Nephron (organoid): Measurements from ENCODE around the gene TFRC.

Source experiments
- H3K27ac Mint-ChIP-seq, 3 experiments: 2 replicates each; pipeline ENCODE4 v1.8.0; 2020; ENCODE audit warnings: mixed read lengths in 3 of 3, mild to moderate bottlenecking in 2 of 3, moderate library complexity in 1 of 3
- H3K27me3 Mint-ChIP-seq: 2 replicates; pipeline ENCODE4 v1.8.0; 2021; ENCODE audit warnings: low read depth, mild to moderate bottlenecking, moderate library complexity, mixed read lengths
- H3K36me3 Mint-ChIP-seq: 2 replicates; pipeline ENCODE4 v1.8.0; 2020; ENCODE audit warnings: low read depth, mixed read lengths
- H3K4me1 Mint-ChIP-seq: 2 replicates; pipeline ENCODE4 v1.8.0; 2020; ENCODE audit warnings: mixed read lengths
- H3K4me3 Mint-ChIP-seq, 3 experiments: 2 replicates each; pipeline ENCODE4 v1.8.0; 2020; ENCODE audit warnings: mild to moderate bottlenecking in 3 of 3, mixed read lengths in 3 of 3, moderate library complexity in 2 of 3
- H3K9me3 Mint-ChIP-seq: 2 replicates; pipeline ENCODE4 v1.8.0; 2020; ENCODE audit warnings: mixed read lengths
- TF ChIP-seq, protein P1 (sequence below), 3 experiments: fragments of 200-600 bp; sonication (generic); IDR thresholded peaks; one replicate each; pipeline ENCODE4 v1.5.0; 2021; ENCODE audit warnings: antibody characterized with exemption in 3 of 3; ENCODE audit not compliant: unreplicated experiment in 3 of 3

Gene TFRC

DNA sequence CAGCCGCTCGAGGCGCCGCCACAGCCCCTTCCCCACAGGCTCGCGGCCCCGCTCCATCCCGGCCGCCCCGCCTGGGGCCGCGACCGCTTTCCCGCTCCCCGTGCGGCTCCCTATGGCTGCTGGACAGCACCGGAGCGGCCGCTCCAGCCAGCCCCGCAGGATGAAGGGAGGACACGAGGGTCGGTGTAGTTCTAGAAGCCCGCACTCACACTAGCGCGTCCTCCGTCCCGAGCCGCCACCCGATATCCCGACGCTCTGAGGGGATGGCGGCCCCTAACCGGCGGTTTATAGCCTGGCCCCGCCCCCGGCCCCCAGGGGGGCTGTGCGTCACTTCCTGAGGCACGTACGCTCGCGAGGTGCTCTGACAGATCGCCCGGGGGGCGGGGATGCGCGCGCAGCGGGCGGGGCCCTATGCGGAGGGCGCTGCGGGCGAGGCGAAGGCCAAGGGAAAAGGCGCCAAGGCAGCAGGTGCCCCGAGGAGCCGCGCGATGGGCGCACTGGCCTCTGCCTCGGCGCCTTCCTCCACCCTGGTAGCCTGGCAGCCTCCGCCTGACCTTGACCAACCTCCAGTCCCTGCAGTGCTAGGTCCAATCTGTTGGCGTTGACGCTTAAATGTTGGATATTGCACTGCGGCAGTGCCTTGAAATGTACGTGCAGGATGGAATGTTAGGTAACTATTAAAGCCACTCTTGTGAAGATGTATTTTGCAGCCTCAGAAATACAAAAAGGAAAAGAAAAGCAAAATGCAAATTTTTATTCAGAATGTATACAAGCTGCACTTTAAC is at the start of gene TFRC:
TFRC (minus strand) TSS at position 257 of the 785 bp plus-strand sequence. CDS start 4,991 bp downstream, outside the sequence.
- no peaks in the 10 kb centered on the region for H3K9me3 Mint-ChIP-seq
- peak within 1 kb of the TSS; percentile 67 to 95 (median 93) for H3K27ac Mint-ChIP-seq
- no peaks in the 10 kb centered on the region for H3K27me3 Mint-ChIP-seq
- TF ChIP-seq, protein P1, sequence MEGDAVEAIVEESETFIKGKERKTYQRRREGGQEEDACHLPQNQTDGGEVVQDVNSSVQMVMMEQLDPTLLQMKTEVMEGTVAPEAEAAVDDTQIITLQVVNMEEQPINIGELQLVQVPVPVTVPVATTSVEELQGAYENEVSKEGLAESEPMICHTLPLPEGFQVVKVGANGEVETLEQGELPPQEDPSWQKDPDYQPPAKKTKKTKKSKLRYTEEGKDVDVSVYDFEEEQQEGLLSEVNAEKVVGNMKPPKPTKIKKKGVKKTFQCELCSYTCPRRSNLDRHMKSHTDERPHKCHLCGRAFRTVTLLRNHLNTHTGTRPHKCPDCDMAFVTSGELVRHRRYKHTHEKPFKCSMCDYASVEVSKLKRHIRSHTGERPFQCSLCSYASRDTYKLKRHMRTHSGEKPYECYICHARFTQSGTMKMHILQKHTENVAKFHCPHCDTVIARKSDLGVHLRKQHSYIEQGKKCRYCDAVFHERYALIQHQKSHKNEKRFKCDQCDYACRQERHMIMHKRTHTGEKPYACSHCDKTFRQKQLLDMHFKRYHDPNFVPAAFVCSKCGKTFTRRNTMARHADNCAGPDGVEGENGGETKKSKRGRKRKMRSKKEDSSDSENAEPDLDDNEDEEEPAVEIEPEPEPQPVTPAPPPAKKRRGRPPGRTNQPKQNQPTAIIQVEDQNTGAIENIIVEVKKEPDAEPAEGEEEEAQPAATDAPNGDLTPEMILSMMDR (IDR thresholded peaks at IDR 0.05; ENCODE audit: unreplicated experiment in 3 of 3), result no peak
- H3K4me1 Mint-ChIP-seq, result peaks cover 19% of the 10 kb centered on the region
- no peaks in the 10 kb centered on the region for H3K36me3 Mint-ChIP-seq
- peak within 1 kb of the TSS; percentile 94 to 99 (median 94) for H3K4me3 Mint-ChIP-seq

DNA sequence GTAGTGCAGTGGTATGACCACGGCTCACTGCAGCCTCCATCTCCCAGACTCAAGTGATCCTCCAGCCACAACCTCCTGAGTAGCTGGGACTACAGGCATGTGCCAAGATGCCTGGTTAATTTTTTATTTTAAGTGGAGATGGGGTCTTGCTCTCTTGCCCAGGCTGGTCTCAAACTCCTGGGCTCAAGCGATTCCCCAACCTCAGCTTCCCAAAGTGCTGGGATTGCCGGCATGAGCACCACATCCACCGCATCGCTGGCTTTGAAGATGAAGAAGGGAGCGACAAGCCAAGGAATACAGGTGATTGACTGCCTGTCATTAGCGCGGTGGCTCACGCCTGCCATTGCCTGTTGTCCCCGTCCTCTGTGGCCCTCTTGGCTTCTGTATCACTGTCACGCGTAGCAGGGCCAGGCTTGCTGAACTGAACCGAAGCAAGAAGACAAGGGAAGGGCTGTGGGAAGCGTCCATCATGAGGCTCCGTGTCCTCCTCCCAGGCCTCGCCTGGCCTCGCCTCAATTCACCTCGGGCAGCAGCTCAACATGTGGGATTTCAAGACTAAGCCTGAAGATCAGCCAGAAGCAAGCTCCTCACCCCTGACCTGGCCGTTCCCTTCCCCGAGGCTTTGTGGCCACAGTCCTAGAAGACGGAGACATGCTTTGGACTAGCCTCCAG is 46.4 kb upstream of the TFRC start:
- Mint-ChIP-seq H3K4me1 (no peaks in the 10 kb centered on the region), H3K36me3 (no peaks in the 10 kb centered on the region), H3K27ac (no peak overlapping the region), H3K27me3 (no peaks in the 10 kb centered on the region), H3K9me3 (no peaks in the 10 kb centered on the region), H3K4me3 (no peak overlapping the region)
- TF ChIP-seq, protein P1 (IDR thresholded peaks at IDR 0.05; ENCODE audit: unreplicated experiment in 3 of 3), result no peak

DNA sequence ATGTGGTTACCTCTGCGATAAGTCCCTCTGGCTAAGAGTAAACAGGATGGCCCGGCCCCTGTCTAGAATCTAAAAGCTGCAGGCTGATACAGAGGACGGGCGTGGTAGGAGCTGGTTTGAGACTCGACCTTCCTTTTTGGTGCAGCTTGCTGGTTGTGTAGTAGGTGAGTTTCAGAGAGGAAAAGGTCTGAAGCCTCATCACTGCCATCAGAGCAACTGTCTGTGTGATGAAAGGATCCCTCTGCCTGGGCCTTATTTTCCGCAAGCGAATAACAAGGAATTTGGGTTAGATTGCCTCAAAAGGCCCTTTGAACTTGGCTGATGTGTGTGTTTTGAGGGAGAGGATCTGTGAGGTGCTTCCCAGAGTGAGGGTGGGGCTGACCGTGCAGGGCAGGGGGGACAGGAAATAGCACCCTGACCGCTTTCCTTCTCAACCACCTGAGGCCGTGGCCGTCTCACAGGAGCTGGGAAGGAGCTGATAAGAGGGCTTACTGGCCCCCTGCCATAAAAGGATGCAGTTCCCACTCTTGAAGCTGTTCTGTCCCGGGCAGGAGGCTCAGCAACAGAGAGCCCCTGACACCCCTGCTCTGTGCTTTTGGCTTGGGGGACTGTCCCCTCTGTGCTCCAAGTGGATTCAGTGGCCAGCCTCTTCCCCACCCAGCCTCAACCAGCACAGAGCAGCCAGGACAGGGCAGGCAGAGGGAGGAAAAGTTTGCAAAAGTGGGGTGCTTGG is 45.6 kb upstream of the TFRC start:
- Mint-ChIP-seq H3K4me1 (no peaks in the 10 kb centered on the region), H3K36me3 (no peaks in the 10 kb centered on the region), H3K27me3 (no peaks in the 10 kb centered on the region), H3K27ac (no peak overlapping the region), H3K4me3 (no peak overlapping the region), H3K9me3 (no peaks in the 10 kb centered on the region)
- TF ChIP-seq, protein P1 (IDR thresholded peaks at IDR 0.05; ENCODE audit: unreplicated experiment in 3 of 3), result no peak

DNA sequence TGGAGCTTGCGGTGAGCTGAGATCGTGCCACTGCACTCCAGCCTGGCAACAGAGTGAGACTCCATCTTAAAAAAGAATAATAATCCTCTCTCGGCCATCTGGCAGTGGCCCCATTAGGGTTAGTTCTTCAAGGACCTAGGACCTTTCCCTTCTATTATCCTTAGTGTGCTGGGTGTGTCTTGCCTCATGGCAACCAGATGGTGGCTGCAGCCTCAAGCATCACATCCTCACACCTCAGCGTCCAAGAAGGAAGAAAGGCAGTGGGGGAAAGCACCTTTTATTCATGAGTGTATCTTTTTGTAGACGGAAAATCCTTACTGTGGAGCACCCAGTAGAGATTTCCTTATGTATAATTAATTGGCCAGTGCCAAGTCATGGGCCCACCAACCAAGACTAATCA is 42.7 kb upstream of the TFRC start:
- no peaks in the 10 kb centered on the region for H3K27me3 Mint-ChIP-seq
- H3K4me3 Mint-ChIP-seq, result no peak overlapping the region
- H3K4me1 Mint-ChIP-seq, result no peaks in the 10 kb centered on the region
- no peaks in the 10 kb centered on the region for H3K9me3 Mint-ChIP-seq
- no peaks in the 10 kb centered on the region for H3K36me3 Mint-ChIP-seq
- TF ChIP-seq, protein P1 (IDR thresholded peaks at IDR 0.05; ENCODE audit: unreplicated experiment in 3 of 3), result no peak
- no peak overlapping the region for H3K27ac Mint-ChIP-seq

DNA sequence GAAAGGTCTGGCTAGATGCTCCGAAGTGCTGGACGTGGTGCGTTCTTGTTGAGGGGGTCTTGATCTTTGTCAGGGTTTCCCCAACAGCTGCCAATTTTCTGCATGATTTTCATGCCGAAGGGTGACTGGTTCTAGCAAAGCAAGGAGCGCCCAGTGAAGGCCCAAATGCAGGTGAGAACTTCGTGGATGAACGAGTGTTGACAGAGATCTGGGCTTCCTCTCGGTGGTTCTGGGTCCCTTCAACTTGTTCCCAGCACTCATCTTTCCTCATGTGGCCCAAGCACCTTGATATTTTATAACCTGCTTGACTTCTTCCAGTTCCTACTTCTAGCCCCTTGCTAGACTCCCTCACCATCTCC is 40.8 kb upstream of the TFRC start:
- H3K27me3 Mint-ChIP-seq, result no peaks in the 10 kb centered on the region

More for the DNA sequence above, 40.8 kb upstream of the TFRC start:
- Mint-ChIP-seq H3K9me3 (no peaks in the 10 kb centered on the region), H3K36me3 (no peaks in the 10 kb centered on the region), H3K4me1 (no peaks in the 10 kb centered on the region), H3K27ac (no peak overlapping the region), H3K4me3 (no peak overlapping the region)
- TF ChIP-seq, protein P1 (IDR thresholded peaks at IDR 0.05; ENCODE audit: unreplicated experiment in 3 of 3), result no peak
